NCI-H2171 treated with DMSO at 0.1 percent for 48 hours (cell line): ENCODE measurements around the gene ITPKB.
A peak's percentile ranks its signal among the peaks of the same experiment; 100 is the strongest.

Source experiments
- DNase-seq: peaks from one replicate; lab custom pipeline; 2025; lab: John Stamatoyannopoulos, UW

ITPKB gene

DNA sequence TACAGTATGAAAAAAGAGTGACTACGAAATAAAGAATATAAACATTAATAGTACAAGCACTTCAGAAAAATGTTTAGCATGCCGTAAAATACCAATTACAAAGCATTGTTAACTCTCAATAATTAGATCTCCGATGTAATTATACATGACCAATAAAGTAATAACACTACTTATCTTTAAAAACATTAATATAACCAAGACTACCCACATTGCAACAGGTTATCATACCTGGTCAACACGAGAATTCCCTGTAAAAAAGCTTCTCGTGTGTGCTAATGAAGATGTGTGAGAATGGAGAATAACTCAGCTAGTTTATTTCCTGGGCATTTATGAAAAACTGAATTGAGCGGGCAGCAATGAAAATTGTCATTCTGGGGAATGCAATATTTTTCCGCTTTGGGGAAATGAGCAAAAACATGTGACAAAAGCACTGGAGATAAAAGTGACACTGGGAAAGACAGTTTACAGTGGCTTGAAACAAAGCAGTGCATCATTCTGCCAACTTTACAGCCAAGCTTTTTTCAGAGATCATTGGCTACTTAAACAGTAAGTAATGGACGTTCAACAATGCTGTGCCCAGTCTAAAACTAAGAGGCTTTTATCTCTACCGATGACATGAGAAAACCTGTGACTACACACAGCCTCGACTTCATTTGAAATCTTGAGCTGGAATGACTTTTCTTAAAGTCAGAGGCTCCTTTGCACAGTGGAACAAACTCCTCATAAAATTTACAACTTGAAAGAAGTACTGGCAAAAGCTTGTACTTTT lies 34.7 kb downstream of the ITPKB start:
- no peak for DNase-seq

DNA sequence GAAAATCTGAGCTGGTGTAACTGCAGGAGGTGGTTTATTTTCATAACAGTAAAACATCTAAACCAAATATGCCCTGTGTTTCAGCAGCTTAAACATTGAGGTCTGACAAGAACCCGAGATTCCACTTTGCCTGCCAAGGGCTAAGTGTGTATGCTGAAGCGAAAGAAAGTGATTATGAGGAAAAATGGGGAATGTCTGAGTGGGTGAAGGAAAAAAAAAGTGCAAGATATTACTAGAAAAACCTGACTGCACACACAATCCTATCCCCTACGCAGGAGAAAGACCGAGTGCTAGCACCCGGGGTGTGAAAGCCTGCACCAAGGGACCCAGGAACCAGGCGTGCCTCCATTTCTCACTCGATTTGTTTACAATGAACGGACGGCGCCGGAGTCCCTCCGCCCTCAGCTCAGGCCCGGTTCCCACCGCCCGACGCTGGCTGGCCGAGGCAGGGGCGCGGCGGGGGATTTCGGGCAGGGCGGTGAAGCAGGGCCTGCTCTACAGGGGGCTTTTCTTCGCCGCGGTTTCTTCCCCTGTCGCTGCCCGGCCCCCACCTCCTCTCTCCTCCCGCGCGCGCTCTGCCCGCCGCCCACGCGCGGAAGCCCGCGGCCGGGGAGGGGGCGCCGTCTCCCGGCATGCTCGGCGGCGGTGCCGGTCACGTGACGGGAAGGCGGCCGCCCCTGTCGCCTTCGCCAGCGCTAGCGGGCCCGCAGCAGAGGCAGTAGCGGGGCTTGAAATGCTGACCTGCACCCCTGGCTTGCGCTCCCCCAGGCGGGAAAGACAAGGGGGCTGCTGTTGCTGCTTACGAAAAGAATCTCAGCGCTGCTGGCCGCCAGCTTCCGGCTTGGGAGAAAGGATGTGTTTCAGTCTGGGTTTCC lies 35.9 kb downstream of the ITPKB start:
- peak; percentile 69 for DNase-seq

DNA sequence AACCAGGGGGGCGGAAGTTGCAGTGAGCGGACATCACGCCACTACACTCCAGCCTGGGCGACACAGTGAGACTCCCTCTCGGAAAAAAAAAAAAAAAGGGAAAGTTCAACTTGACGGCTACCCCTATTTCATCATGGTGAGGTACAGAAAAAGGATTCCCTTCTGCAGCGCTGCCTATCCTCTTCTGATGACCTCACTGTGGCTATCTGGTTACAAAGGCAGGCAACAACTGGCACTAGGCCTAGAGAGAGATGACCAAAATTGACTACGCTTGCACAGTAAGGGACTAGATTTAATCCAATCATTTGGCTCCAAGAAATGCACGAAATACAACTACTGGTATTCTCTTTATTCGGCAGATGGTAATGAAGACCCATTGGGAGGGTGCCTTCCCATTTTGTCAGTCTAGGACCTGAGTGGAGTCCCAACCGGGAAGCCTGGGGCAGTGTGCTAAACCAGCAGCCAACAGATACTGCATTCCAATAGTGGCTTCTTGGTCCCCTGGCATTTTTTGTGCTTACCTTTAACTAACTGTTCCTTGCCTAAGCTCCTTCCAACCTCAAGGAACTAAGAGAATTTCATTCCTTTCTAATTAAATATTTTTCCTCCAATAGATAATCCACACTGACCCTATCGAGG lies 36.6 kb downstream of the ITPKB start:
- DNase-seq: peak; percentile 9

DNA sequence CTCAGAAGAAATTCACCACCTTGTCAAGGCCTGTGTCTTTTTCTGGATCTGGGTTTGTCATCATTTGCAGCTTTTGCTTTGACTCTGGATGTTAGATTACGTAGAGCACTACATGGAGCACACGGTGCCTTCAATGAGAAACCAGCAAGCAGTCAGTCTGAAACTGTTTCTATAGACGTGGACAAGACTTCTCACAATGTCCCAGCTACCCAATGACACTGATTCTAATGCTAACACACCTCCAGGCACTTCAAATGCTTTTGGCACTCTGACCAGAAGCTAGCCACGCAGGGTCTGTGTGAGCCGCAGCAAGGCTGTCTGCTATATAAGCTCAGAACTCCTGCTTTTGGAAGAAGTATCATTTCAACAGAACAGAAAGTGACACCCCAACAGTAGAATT lies 38.2 kb downstream of the ITPKB start:
- no peak for DNase-seq

DNA sequence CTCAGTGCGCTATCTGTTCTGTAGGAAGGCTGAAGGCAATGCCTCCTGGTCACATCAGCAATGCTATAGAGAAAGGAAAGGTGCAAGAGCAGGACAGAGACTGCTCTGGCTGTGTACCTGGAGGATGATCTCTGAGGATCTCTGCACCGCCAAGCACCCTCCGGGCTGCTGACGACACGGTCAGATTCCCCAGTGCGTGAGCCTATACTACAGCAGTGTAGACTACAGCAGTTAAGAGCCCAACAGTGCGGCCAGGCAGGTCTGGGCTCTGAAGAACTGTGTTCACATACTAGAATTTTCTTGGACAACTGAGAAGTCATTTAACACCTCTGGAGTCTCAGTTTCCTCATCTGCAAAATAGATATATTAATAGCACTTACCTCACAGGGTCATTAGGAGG lies 39.9 kb downstream of the ITPKB start:
- DNase-seq: no peak

DNA sequence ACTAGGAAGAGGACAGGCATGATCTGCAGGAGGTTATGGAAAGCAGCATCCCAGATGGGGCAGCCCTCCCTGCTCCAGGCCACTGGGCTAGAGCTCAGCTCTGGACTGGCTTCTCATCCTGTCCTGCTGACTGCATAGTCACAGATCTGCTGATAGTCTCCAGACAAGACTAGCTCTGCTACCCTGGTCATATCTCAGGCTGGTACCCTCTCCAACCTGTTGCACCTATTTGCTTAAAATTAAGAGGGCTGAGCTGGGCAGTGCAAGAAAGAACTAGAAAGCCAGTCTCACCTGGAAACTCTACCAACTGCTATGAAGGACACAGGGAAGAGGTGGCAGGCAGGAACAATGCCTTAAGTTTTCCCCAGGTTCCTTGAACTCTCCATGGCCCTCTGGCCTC lies 40.4 kb downstream of the ITPKB start:
- DNase-seq: no peak

DNA sequence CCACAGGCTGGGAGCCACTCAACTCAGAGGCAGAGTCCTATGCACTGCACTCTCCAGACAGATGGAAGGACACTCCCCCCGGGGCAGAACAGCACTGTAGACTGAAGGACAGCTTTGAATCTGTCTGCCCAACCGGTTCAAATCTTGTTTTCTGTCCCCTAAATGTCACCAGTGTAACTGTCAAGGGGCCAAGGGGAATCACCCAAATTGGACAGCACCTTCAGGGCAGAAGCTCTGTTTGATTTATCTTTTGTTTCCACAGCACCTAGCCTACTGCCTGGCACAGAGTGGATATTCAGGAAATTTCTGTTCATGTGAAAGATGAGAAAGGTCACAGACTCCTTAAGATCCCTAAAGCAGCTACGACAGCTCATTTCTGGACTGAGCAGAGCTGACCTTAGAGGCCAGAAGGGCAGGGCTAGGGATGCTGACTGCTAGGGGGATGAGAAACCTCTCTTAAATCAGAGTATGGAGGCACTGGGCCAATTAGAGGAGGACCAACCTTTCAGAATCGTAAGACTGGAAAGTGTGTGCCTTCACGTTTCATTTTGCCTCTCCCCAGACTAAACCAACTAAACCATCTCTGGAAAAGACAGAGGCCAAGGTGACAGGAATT lies 41.0 kb downstream of the ITPKB start:
- DNase-seq: no peak

DNA sequence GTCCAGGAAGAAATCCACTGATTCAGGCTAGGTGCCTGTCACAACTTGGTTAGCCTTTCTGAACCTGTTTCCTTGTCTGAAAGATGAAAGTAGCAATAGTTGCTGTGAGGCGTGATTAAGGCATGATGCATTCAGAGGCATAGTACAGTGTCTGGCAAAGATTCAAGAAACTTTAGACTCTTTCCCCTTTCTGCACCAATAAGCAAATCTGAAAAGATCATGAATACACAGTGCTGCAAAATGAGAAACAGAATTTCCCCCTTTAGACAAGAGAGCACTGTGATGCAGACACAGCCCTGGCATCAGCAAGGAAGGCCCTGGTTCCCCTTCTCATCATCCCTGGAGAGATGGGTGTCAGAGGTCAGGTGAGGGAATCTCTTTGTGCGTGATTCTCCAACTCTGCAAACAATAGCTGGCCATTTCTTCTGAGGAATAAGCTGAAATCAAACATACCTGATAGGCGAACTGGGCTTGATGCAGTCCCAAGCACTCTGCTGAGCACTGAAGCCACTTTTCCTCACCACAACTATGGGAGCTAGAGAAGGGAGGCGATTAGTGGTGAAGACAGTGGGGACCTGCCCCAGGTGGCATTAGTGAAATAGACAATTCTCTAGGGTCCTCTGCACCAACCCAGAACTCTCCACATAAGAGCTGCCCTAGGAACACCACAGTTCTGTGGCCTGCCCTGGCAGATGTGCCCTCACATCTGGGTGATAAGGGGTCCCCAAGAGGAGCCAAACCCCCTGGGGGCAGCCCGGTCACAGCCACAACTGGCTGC lies 41.7 kb downstream of the ITPKB start:
- DNase-seq: peak; percentile 58

DNA sequence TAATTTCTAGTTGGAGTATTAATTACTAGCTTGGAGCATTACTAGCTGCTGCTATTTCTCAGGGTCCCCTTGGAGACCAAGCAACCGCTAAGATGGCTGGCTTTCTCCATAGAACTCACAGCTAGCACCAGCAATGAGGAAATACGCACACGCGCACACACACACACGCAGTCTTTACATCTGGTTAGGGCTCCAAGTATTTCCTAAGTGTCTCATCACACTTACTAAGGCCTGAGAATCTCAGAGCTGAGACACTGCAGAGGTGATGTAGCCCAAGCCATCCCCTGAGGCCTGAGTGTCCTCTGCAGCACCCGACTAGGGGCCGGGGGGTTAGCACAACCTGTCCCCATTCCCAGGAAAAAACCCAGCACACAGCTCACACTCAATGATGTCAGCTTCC lies 42.5 kb downstream of the ITPKB start:
- no peak for DNase-seq

DNA sequence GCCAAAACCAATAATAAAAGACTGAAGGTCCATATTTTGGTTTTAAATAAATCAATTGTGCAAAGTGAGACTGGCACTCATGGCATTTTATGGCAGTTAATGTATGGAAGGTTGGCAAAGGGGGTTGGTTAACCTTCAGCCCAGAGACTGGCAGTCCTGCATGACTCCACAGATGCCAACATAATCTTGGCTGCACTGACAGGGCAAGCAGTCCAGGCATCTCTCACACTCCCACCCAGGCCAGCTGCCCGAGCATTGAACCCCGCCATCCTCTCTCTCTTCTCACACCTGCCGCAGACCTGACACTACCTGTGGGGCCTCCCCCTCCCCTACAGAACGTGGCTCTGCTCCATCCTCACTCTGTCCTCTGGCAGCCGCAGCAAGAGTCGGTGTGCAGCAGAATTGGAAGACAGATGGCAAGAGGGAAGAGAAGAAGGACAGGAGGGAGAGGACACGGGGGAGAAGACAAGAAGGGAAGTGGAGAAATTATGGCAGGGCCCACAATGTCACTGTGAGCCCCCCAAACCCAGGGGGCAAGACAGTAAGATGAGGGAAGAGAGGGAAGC lies 43.7 kb downstream of the ITPKB start:
- peak; percentile 80 for DNase-seq

DNA sequence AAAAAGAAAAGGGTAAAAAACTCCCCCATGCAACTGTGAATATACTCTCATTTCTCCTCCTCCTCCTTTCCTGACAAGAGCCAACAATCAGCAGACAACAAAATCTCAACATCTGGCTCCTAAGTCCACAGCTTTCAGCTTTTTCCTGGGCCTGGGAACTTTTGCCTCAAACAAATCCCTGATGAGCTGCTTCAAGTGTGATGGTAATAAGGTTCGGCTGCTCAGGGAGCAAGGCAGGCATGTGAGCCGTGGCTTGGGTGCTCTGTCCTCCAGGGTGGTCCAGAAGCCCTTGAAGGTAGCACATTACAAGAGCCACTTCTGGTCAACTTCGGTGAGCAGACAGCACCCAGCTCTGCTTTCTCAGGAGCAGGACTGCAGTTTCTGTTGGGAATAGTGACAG lies 46.3 kb downstream of the ITPKB start:
- DNase-seq: no peak

DNA sequence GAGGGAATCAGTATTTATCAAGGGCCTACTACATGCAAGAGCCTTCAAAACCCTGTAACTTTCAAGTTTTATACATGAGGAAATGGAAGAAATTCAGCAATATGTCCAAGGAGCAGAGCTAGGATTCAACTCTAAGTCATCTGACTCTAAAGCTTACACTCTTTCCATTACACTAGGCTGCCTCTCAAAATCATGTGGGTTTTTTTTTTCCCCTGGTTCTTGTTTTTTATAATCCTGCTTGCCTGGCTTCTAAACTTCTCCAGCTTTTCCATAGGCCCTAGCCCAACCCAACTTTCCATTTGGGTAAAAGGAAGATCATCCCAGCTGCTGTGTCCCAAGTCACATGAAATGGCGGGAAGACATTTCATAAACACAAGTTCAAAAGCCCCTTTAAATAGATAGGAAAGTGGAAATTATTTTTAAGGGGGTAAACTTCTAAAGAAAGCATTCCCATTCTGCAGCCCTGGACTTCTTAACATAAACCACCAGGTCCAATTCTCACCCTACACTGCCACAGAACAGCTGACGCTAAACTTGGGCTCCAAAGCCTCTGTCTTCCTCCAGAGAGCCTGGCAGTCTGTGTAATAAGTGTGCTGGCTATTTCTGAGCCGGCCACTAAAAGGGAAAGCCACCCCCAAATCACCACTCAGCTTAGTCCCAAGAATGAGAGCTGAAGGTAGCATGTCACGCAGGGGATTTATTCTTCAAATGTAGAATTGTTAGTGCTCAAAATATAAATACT lies 46.9 kb downstream of the ITPKB start:
- no peak for DNase-seq

DNA sequence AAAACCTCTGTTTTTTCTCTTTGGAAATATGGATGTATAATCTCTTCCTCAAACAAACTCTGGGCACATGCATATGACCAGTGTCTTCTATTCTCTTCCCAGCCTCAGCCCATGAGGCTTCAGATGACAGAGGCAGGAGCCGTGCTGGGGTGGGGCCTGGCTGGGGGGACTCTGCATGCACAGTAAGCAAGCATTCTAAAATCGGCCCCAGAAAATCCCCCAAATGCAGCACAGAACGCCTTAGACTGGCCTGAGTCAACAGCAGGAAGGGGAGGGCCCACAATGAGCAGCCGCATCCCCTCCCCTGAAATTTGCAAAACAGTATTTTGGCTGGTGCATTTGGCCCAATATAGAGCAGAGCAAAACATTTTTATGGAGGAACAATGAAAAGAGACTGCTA lies 47.8 kb downstream of the ITPKB start:
- no peak for DNase-seq

DNA sequence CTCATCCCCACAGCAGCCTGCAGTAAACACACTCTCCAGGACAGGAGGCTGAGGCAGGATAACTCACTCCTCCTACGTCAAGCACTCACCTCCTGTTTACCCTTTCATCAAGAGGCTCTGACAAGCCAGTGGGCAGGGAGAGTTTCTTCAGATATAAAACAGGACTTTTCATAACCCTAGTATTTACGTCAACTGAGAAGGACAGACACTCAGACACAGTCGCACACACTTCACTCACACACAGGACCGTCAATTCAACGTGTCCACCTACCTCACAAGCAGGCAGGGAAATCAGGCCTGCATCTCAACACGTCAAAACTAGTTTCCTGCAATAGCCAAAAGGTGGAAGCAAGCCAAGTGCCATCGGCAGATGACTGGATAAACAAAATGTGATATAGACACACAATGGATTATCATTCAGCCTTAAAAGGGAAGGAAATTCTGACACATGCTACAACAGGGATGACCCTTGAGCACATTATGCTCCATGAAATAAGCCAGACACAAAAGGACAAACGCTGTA lies 48.6 kb downstream of the ITPKB start:
- DNase-seq: peak; percentile 39

DNA sequence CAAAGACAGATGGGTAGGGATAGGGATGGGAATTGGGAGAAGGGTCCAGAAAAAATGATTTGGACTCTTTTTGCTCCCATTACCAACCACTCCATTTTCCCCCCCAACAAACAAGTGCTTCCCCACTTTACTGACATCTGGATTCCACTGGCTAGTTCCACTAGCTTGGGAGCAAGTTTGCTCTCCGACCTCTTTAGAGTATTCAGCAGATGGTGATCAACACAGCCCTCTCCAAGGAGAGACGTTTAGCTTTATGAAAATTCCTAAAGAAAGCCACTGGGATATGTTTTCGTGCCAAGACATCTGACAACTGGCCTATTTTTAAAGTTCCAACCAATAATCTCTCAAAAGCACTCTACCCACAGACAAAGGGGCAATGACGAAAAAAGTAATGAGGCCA lies 50.3 kb downstream of the ITPKB start:
- no peak for DNase-seq

DNA sequence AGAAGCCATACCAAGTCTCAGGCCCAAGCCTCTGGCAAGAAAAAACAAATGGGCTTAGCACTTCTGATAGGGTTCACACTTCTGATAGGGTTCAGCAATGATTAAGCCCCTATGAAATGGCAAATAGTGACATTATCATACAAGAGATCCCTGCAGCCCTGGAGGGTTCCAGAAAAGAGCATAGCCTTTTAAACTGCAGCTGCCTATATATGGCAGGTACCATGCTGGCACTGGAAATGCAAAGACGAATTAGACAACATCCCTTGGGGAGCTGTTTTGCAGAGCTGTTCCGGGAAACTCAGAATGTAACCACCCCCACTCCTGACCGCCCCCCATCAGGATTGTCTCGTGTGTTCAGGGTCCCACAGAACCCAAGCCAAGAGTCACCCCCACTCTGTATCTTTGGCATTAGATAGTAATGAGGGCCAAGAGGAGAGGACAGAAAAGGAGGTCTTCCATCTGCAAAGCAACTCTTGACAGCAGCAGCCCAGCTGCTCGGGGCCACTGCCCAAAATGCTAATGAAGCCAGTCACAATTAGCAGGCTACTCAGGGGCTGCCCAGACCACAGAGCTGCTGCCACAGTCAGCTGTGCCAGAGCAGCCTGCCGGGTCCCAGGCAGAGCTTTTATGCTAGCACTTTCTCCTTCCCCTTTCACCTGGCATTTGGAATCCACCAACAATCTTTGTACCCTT lies 50.9 kb downstream of the ITPKB start:
- DNase-seq: no peak

DNA sequence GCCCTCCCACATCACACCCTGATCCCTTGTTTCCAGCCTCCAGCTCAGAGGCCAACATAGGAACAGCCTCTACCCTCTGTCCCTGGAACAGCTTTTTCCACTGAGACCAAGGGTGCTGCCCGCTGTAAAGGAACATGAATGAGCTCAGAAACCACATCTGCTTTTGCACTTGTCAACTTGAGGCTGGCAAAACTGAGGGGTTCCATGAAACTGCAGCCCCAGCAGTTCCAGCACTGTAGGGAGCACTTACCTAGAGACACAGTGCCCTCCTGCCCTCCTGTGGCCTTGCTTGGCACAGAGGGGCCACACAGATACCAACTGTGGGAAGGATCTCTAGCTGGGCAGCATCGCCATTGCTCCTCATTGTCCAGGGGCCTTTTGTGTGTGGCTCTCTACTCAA lies 51.7 kb downstream of the ITPKB start:
- no peak for DNase-seq

DNA sequence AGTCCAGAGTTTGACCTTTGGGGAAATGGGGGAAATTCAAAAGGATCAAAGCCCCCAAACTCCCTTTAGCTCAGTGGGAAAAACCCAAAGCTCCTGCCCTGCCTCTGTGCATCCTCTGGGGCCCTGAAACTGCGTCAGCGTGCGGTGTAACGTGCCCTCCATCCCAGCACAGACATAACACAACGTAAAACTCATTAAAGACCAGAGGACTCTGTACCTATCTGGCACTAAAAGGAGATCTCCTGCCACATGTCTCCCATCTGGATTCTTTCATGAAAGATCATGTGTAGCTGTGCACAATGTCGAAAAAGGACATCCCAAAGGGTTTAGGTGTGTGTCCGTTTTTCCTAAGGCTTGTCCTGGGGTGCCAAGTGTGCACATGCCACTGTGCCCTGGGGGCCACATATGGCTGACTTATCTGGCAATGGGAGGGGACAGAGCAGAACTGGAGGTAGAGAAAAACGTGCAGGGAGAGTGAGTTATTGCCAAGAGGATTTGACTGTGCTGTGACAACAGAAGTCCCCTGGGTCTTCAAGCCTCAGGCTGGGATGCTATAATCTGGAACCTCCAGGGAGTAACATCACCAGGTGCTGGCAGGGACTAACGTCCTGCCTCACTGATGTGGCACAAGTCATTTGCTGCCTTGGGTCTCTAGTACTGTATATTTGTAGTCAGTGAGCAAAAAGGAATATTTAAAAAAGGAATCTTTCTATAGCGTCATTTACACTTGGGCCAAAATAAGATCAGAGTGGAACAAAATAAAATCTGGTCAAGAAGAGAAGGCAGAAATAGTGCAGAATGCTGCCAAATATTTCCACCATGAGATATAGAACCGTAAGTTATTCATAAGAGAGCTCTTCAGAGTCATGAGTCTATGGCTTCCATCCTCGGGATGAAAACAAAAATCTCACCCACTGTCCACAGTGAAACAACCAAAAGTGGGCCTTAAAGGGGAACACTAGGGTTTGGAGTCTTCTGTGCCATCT lies 52.3 kb downstream of the ITPKB start:
- DNase-seq: peak; percentile 77
